Kidney tubule cell (primary cell): ENCODE data around the gene ATP6V1B1.

Experiments used
- DNase-seq: peaks from one replicate; pipeline ENCODE4 v3.0.0-alpha.2; 2018; ENCODE audit warnings: low spot score

Gene ATP6V1B1

DNA sequence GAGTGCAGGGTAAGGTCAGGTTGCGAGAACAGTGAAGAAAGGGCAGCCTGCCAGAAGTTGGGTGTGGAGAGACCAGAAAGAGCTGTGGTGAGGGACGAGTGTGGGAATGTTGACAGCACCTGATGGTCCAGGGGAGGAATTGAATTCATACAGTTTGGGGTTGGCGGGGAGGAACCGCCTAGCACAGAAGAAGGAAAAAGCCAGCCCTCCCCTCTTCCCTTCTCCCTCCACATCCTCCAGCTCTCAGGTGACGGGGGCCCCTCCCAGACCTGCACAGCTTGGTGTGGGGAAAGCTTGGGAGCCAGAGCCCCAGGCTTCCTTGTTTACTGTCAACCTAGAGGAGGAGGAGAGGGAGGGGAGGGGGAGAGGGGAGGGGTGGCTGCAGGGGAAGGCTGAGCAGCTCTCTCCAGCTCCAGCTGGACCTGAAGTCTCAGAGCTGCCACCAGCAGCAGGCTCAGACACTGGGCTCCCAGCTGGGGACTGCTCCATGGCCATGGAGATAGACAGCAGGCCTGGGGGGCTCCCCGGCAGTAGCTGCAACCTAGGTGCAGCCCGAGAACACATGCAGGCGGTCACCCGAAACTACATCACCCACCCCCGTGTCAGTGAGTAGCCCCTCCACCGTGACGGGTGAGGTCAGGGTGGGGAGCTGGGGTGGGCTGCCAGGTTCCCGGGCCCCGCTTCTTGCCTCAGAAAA, at the start of gene ATP6V1B1:
Gene ATP6V1B1, plus strand, starts transcription at position 433 of the 697 bp plus-strand sequence. Its CDS starts 55 bp downstream, at position 488.
- DNase-seq, result no peak

DNA sequence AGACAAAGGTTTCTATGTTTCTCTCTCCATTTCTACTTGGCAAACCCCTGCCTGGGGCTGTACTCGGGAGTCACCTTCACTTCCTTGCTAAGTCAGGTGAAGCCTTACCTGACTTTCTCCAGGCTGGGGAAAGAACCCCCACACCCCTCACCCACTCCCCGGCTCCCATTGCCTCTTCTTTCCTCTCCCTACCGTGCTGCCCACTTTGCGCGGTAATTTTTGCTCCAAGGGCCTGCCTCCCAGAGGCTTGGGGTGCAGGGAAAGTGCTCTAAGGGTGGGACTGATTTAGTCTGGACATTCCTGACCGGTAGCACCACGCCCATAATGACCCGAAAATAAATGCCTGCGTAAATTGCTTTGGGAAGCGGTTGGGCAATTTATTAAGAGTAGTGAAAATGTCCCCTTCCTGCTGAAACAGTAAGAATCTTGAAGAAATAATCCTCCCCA, 49.1 kb upstream of the ATP6V1B1 start:
- DNase-seq, result no peak

DNA sequence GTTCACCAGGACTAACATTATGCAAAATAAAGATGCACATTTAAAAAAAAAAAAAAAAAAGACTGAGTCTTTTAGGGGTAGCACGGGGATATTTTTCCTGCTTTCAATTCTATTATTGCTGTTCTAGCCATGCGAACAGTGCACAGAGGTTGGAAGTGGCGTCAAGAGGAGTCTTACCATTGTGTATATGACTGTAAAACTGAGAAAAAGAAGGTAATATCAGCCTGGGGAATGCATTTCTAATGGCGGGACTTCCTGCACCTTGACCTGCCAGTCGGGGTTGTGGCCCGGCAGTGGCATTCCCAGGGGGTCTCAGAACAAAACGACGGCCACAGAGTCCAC, 48.5 kb upstream of the ATP6V1B1 start:
- DNase-seq, result no peak

DNA sequence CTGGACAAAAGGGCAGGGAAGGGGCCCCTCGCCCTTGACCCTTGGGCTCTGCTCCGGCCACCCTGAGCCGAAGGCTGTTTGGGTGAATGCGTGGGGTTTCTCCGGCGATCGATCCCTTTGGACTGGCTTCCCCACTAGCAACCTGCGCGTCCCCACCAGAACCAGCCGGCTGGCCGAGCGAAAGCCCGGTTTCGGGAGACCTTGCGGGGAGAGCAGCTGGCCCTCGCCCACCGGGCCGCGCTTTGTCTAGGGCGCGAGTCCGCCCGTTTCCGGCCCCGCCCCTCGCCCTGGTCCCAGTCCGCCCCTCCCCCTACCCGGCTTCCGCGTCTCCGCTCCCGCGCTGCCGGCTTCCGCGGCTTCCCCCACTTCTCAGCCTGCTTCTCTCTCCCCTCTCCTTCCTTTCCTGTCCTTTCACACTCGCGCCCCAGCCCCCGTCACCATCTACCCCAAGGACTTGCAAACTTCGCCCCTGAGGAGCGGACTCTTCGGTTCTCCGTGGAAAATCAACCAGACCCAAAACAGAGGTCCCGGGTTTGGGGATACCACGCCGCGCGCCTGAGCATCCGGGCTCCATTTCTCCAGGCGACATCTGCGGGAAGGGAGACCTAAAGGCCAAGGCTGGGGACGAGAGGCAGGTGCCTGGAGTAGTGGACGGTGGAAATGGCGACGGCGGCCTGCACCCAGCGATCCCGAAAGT, 48.0 kb upstream of the ATP6V1B1 start:
- DNase-seq, result no peak

DNA sequence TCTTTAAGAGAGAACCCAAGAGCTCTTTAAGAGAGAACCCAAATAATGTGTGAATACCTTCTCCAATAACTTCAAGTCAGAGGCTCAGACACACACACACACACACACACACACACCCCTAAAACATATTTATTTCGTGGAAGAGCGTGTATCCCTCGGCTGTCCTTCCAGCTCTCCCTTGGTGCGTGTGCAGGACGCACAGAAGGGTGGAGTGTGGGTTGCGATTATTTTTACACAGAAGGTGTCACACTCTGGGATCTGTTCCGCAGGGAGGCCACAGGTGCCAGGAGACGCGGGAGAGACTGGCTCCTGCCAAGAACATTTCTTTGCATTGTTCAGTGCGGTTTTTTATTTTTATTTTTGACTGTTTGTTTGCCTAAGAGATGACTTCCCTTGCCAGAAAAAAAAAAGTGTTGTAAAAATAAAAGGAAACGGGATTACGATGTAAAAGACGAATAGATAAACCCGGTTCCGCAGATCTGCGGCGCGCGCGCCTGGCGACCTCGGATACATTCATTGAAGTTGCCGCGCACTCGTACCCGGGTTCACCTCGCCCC, 47.3 kb upstream of the ATP6V1B1 start:
- no peak for DNase-seq

DNA sequence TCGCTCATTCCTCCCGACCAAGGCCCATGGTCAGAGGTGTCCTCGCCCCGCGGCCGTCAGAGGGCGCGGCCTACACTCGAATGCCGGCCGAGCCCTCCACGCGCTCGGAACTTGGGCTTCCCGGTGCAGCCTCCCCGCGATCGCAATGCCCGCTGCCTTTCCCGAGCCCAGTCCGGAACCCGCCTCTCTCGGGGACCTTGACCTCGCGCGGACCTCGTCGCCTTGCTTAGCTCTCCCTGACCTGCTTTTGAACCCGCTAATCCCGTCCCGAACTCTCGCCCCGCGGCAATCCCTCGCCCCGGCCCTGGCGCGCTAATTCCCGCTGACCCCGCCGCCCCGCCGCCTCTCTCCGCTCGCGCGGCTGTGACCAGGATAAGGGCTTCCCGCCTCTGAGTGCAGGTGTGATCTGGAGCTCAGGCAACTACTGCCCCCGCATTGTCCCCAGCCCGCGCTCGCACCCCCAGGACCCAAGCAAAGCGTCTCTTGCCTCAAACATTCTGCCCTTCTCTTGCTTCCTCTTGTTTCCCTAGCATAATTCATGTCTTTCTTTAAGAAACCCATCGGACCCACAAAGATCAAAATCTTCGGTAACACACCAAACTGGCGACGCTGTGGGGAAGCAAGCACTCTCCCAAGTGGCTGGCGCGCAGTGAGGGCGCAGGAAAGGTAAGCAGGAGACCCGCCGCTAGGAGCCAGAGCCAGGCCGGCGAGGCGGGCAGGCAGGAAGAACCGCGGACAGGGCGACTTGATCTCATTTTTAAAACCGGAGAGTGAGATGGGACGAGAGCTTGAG, 46.6 kb upstream of the ATP6V1B1 start:
- DNase-seq, result no peak

DNA sequence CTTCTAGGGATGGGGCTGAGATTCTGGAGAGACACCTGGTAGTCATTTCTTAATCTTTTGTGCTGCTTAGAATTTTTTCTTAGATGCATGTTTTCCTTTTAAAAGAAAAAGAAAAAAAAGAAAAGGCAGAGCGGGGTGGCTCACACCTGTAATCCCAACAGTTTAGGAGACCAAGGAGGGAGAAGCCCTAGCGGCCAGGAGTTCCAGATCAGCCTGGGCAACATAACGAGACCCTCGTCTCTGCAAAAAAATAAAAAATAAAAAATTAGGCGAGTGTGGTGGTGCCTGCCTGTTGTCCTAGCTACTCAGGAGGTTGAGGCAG, 46.0 kb upstream of the ATP6V1B1 start:
- DNase-seq, result no peak

DNA sequence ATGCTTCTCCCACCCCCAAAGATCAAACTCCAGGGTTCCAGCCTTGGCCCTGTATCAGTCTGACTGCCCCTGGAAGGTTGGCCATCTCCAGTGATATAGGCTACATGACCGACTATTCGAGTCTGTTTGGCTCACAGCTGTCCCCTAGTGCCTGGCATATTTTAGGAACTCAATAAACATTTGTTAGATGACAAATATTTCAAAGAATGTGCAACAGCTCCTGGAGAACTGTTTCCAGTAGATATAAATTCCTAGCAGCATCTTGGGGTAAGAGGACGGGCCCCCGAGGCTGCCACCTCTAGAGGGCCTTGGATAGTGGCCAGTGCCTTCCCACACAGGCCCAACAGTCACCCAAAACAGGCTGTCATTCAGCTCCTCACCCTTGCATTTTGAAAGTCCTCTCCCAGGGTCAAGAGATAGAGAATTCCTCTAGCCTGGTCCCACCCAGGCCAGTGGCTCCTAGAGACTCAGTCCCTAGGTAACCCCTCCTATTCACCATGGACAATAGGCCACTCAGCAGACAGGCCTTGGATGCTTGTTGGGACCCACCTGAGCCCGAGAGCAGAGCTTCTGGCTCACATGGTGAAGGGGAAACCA, 45.1 kb upstream of the ATP6V1B1 start:
- no peak for DNase-seq

DNA sequence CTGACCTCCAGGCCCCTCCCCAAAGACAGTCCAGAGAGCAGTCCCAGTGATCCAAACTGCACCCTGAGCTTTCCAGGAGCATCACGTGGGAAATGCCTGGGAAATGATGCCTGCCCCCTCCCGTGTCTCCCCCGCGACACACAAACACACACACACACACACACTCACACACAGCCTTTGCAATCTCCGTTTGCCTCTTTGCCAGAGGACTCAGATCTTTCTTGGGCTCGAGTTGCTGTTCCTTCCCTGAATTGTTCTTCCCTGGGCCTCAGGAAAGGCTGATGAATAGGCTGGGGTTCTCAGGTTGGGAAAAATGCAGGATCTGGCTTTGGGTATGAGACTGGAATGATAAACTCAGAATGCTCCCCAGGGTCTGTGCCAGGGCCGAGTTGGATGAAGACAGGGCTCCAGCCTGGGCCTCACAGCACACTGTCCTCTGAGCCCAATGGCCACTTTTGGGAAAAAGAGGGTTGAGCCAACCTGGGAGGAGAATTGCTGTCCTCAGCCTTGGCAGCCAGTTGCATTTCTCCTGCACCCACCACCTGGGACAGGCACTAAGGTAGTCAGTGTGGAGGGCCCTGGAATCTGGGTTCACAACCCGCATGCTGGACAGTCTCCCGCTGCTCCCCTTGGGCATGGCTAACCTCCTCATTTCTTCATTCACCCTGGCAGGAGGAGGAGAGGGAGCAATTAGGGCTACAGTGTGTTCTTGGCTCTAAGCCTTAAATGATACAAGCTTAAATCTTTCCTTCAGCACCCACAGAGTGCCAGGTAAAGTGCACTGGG, 43.9 kb upstream of the ATP6V1B1 start:
- DNase-seq, result no peak

DNA sequence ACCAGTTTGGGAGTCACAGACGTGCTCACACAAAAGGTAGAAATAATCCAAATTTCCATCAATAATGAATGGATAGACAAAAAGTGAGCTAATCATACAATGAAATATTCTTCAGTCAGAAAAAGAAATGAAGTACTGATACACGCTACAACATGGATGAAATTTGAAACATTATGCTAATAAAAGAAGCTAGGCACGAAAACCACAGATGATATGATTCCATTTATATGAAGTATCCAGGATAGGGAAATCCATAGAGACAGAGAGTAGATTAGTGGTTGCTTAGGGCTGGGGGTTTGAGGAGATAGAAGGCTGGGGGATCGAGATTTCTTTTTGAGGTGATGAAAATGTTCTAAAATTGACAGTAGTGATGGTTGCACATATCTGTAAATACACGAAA, 43.0 kb upstream of the ATP6V1B1 start:
- no peak for DNase-seq

DNA sequence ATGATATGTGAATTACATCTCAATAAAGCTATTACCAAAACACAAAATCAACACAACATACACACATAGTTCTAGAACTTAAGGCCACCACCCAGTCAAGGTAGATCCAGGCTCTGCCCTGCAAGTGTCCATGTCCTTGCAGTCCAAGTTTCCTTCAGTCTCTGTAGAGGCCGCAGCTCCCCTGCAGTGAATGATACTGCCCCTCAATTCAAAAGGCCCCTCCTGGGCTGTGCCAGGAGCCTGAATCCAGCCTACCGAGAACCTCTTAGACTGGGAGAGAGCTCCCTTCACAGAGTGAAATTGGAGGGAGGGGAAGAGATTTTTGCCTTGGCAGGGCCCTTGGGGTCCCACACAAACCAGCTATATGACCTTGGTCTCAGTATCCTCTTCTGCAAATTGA, 42.5 kb upstream of the ATP6V1B1 start:
- DNase-seq, result no peak

DNA sequence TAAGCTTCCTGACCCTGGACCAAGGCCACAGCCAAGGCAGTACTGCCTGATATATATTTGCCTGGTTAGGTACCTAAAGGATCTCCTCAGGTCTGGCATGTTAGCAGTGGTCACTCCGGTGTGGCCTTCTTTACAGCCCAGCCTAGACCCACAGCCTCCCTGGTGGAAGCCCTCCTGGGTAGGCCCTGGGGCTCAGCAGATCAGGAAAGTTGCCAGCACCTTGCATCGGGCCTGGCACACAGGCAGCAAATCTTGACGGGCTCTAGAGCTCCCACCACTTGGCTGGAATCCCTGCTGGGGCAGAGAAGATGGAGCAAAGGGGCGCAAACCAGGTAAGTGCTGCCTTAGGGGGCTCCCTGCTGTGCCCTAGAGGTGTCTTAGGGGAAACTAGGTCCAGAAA, 40.9 kb upstream of the ATP6V1B1 start:
- no peak for DNase-seq

DNA sequence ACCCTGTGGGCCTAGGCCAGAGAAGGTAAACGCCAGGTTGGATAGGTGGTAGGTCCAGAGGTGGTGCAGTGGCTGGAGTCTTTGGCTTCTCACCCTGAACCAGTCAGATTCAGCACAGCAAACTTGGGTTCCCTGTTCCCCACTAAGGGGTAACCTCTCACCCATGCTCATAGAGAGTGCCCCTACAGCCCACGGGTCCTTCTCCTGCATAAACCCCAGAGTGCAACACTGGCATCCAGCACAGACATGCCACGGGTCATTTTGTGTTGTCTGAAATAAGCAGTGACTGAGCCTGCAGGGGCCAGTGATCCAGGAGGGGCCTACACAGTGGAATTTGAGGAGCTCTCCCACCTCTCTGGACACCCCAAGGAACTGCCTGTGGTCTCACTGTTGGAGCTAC, 40.5 kb upstream of the ATP6V1B1 start:
- DNase-seq, result no peak

DNA sequence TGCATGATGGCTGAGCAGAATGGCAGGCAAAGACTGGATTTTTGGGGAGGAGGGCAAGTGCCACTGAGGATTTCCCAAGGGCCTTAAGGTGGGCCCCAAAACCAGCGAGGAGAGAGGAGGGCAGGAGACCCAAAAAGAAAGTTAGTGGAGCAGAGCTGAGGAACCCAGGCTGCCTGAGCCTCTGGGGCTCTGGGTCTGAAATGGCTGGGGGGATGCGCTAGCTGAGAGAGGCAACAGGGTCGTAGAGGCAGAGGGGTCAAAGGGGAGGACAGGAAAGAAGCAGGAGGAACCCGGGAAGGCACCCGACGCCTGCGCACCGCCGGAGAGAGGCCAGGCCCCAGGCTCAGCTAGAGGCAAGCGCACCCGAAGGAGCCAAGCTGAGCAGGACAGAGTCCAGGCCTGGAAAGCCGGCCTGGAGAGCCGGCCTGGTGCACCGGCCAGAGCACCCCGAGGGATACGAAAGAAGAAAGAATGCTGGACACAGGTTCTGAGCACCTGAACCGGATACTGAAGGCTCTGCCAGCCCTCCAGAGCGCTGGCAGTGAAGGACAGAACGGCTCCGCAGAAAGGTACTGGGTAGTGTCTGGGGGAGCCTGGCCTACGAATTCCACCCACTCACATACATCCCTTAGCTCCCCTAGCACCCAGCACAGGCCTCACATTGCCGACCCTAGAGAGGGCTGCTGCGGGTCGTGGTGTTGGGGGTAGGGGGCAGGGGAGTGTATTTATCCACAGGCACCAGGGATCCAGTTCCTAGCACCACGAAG, 39.5 kb upstream of the ATP6V1B1 start:
- no peak for DNase-seq

DNA sequence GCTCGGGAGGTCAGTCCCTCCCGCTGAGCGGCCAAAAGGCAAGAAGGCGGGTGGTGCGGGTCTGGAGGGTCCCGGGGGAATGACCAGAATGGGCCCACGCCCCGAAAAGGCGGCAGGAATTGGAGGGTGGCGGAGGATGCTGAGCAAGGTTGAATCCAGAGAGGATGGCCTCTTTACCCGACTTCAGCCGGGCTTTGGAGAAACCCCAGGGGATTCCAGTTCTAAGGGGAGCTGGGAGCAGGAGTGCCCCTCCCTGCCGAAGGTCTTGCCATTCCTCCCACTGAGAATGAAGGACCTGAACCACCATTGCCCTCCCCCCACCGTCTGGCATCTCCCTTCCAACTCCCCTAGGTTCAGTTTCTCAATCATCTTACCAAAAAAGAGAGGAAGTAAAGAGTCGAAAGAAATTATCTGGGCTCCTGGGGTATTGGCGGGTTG, 38.9 kb upstream of the ATP6V1B1 start:
- DNase-seq, result no peak

DNA sequence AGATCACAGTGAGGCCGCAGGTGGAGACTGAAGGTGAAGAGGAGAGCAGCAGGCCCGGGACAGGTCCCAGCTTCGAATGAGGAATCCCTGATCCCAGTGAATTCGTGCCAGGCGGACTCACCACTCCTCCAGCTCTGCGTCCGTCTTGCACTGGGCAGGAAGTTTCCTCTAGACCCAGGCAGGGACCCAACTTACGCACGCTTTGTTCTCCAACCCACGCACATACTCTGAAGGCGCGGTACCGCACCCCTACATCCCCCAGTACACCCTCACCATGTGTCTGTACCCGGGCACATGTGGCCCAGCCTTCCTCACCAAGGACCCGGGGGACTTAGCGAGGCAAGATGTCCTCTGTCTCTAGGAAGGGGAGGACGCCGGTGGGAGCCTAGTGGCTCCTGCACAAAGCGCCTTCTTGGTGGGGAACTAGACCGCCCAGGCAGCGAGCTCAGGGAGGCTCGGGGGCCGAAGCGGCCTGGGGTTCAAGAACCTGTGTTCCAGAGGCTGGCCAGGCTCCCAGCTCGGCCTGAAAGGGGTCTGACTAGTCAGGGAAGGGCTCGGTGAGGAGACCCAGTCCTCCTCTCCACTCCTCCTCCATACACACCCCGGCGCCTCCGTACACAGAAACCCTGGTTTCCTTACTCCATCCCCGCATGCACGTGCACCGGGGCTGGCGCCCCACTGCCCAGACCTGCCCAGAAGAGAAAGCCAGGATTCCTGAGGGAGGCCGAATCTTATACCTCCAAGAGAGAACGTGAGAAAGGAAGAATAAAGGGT, 38.3 kb upstream of the ATP6V1B1 start:
- DNase-seq, result no peak

DNA sequence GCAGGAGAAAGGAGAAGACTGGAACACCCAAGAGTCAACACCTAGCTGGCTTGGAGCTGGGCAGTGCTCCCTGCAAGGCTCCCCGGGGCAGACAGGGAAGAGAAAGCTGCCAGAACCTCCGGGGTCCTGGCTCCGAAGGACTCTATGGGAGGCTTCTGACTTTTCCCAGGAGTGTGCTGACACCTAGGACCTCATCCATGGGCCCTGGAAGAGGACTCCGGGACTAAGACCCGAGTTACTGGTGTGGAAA, 37.8 kb upstream of the ATP6V1B1 start:
- no peak for DNase-seq

DNA sequence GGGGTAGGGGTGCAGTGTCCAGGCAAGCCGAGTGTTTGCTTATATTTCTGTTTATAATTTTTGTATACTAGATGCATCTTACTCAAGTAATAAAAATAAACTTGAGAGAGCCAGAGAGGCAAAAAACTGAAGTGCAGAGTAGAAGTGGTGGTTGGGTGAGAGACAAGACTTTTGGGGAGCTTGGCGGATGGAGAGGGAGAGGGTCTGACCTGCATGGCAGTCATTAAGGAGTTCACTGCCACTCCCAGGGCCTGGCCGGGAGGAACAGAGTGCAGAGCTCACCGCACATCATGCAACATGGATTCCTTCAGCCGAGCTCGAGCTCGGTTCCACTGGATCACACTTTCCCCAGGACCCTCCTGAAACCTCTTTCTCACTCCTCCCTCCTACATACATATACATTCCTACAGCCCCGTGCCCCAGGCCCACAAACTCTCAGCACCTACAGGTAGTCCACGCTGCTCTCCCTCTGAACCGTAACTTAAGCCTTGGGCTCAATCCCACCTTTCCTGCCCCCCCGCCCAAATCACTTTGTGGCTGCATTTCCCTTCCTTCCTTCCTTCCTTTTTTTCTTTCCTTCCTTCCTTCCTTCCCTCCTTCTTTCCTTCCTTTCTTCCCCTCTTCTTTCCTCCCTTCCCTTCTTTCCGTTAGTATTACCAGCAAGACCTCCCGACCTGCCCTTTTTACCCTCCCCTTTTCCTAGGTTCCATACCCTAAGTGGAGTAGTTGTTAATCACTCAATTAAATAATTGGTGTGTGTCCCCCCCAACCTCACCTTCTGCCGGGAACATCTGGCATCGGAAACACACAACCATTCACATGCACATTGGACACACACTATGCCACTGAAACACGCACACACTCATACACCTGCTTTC, 37.1 kb upstream of the ATP6V1B1 start:
- no peak for DNase-seq
